H1 (cell line): ENCODE data around the gene PTK6. TPM values are rescaled to one million over a fixed set of nuclear protein-coding genes. Genes with fewer than 3 reads are reported as not detected.

ENCODE experiments used
- BCL11A ChIP-seq, 2 experiments: IDR thresholded peaks; one replicate each; pipeline ENCODE4 v1.6.1; 2011; ENCODE audit warnings: low read depth in 2 of 2, low read length in 2 of 2, mild to moderate bottlenecking in 2 of 2
- CBX8 ChIP-seq: fragments of 300-800, 300-1000 bp; sonication (generic); IDR thresholded peaks from 2 replicates; pipeline ENCODE4 v1.7.1; 2016; ENCODE audit warnings: low read depth, low read length, borderline replicate concordance
- CTCF ChIP-seq, 3 experiments: IDR thresholded peaks; 1 replicate in 2 of 3; 2 replicates in 1 of 3; pipeline versions ENCODE4 v1.5.1 to v1.6.1; 2011; ENCODE audit warnings: low read length in 3 of 3, mild to moderate bottlenecking in 3 of 3, inconsistent platforms in 2 of 3, low read depth in 1 of 3, moderate library complexity in 1 of 3; ENCODE audit not compliant: insufficient read depth in 1 of 3; ENCODE audit errors: control extremely low read depth in 1 of 3
- MAFK ChIP-seq: IDR thresholded peaks from 2 replicates; pipeline ENCODE4 v1.6.1; 2012; ENCODE audit warnings: low read depth, mild to moderate bottlenecking, improper control_type of control experiment, low read length
- USF2 ChIP-seq: IDR thresholded peaks from 2 replicates; pipeline ENCODE4 v1.6.1; 2011; ENCODE audit warnings: low read length, improper control_type of control experiment
- polyA plus RNA-seq, 7 experiments: library from polyadenylated mRNA; depleted of rRNA in 3 of 7; stranded (reverse) in 5 of 7; unstranded in 2 of 7; fragments of >200 nt in 5 of 7; fragments of 200-250 nt in 2 of 7; gene quantifications; 1 replicate in 5 of 7; 2 replicates in 1 of 7; 4 replicates in 1 of 7; pipeline versions ENCODE4 v1.2.1 to v1.2.3, GENCODE V29; 2011 to 2013; ENCODE audit warnings: missing spikeins in 2 of 7, mixed read lengths in 2 of 7
- total RNA-seq: library from RNA; stranded (reverse); fragmentation: NEBNext Ultra II Directional; extraction: Animal tissue kit (Norgen Biotek cat#: 25700); gene quantifications from 2 replicates; pipeline ENCODE4 v1.2.1, GENCODE V29; 2021
- TF ChIP-seq, protein P1 (sequence below): fragments of 300-600 bp; sonication (generic); IDR thresholded peaks from 2 replicates; pipeline ENCODE4 v1.7.1; 2012; ENCODE audit warnings: low read length, moderate library complexity, mild to moderate bottlenecking, inconsistent platforms; ENCODE audit not compliant: insufficient replicate concordance

PTK6 gene
- total and polyA plus RNA-seq, 2 of the 8 experiments (the other 6 are each of a cell fraction or from before 2014, with no cell fraction given): 0.12 to 0.19 TPM

GRCh38 chr20:63567386-63568169 is 30.4 kb upstream of the PTK6 start (continued):
- TF ChIP-seq MAFK (no peak), USF2 (no peak), BCL11A (IDR thresholded peaks at IDR 0.05; ENCODE audit: low read depth in 2 of 2, low read length in 2 of 2) (no peak), CBX8 (no peak), CTCF (IDR thresholded peaks at IDR 0.05; ENCODE audit: control extremely low read depth in 1 of 3, insufficient read depth in 1 of 3, low read depth in 1 of 3, low read length in 3 of 3) (no peak)
- TF ChIP-seq, protein P1, sequence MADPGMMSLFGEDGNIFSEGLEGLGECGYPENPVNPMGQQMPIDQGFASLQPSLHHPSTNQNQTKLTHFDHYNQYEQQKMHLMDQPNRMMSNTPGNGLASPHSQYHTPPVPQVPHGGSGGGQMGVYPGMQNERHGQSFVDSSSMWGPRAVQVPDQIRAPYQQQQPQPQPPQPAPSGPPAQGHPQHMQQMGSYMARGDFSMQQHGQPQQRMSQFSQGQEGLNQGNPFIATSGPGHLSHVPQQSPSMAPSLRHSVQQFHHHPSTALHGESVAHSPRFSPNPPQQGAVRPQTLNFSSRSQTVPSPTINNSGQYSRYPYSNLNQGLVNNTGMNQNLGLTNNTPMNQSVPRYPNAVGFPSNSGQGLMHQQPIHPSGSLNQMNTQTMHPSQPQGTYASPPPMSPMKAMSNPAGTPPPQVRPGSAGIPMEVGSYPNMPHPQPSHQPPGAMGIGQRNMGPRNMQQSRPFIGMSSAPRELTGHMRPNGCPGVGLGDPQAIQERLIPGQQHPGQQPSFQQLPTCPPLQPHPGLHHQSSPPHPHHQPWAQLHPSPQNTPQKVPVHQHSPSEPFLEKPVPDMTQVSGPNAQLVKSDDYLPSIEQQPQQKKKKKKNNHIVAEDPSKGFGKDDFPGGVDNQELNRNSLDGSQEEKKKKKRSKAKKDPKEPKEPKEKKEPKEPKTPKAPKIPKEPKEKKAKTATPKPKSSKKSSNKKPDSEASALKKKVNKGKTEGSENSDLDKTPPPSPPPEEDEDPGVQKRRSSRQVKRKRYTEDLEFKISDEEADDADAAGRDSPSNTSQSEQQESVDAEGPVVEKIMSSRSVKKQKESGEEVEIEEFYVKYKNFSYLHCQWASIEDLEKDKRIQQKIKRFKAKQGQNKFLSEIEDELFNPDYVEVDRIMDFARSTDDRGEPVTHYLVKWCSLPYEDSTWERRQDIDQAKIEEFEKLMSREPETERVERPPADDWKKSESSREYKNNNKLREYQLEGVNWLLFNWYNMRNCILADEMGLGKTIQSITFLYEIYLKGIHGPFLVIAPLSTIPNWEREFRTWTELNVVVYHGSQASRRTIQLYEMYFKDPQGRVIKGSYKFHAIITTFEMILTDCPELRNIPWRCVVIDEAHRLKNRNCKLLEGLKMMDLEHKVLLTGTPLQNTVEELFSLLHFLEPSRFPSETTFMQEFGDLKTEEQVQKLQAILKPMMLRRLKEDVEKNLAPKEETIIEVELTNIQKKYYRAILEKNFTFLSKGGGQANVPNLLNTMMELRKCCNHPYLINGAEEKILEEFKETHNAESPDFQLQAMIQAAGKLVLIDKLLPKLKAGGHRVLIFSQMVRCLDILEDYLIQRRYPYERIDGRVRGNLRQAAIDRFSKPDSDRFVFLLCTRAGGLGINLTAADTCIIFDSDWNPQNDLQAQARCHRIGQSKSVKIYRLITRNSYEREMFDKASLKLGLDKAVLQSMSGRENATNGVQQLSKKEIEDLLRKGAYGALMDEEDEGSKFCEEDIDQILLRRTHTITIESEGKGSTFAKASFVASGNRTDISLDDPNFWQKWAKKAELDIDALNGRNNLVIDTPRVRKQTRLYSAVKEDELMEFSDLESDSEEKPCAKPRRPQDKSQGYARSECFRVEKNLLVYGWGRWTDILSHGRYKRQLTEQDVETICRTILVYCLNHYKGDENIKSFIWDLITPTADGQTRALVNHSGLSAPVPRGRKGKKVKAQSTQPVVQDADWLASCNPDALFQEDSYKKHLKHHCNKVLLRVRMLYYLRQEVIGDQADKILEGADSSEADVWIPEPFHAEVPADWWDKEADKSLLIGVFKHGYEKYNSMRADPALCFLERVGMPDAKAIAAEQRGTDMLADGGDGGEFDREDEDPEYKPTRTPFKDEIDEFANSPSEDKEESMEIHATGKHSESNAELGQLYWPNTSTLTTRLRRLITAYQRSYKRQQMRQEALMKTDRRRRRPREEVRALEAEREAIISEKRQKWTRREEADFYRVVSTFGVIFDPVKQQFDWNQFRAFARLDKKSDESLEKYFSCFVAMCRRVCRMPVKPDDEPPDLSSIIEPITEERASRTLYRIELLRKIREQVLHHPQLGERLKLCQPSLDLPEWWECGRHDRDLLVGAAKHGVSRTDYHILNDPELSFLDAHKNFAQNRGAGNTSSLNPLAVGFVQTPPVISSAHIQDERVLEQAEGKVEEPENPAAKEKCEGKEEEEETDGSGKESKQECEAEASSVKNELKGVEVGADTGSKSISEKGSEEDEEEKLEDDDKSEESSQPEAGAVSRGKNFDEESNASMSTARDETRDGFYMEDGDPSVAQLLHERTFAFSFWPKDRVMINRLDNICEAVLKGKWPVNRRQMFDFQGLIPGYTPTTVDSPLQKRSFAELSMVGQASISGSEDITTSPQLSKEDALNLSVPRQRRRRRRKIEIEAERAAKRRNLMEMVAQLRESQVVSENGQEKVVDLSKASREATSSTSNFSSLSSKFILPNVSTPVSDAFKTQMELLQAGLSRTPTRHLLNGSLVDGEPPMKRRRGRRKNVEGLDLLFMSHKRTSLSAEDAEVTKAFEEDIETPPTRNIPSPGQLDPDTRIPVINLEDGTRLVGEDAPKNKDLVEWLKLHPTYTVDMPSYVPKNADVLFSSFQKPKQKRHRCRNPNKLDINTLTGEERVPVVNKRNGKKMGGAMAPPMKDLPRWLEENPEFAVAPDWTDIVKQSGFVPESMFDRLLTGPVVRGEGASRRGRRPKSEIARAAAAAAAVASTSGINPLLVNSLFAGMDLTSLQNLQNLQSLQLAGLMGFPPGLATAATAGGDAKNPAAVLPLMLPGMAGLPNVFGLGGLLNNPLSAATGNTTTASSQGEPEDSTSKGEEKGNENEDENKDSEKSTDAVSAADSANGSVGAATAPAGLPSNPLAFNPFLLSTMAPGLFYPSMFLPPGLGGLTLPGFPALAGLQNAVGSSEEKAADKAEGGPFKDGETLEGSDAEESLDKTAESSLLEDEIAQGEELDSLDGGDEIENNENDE: no peak
